ENCODE data around the gene MTERF4. TPM values are rescaled to one million over a fixed set of nuclear protein-coding genes. Genes with fewer than 3 reads are reported as not detected.

The MTERF4 gene
- total RNA-seq, 2 donors from 2014 or later: 33.2 to 42.5 TPM

- no peak for DNase-seq
- H3K4me1 Mint-ChIP-seq: no peaks in the 10 kb centered on the region
- H3K9me3 Mint-ChIP-seq: peaks cover 7% of the 10 kb centered on the region
- Histone ChIP-seq H3K9me3 (ENCODE audit: control insufficient read depth, low read length) (no peaks in the 10 kb centered on the region), H3K4me1 (ENCODE audit: control insufficient read depth, insufficient read depth, low read length) (no peaks in the 10 kb centered on the region), H3K27ac (ENCODE audit: low read depth, low read length) (no peak overlapping the region), H3K36me3 (ENCODE audit: control insufficient read depth, insufficient read depth, low read length) (no peaks in the 10 kb centered on the region), H3K4me3 (ENCODE audit: low read length) (no peak overlapping the region), H3K27me3 (ENCODE audit: control insufficient read depth, insufficient read depth, low read length, poor library complexity, severe bottlenecking) (peaks cover 19% of the 10 kb centered on the region), H3K9ac (ENCODE audit: extremely low read depth, low read length, poor library complexity, severe bottlenecking) (no peak overlapping the region)
- WGBS, 2 experiments (ENCODE audit: insufficient coverage in 1 of 2, insufficient read length in 1 of 2): 90 to 96% methylated on average over 14 to 30 of the region's 30 CpGs
- peaks cover 6% of the 10 kb centered on the region for H3K27me3 Mint-ChIP-seq (ENCODE audit: insufficient read depth)
- H3K36me3 Mint-ChIP-seq (ENCODE audit: low read depth): no peaks in the 10 kb centered on the region
- H3K4me3 Mint-ChIP-seq: no peak overlapping the region
- TF ChIP-seq CTCF (conservative IDR thresholded peaks at IDR 0.05): no peak
- no peak overlapping the region for H3K27ac Mint-ChIP-seq
Observed at GRCh38 chr2:241048149-241048948, 53.7 kb downstream of the MTERF4 start.

GRCh38 chr2:241047253-241048010 lies 54.7 kb downstream of the MTERF4 start:
- Mint-ChIP-seq H3K4me1 (no peaks in the 10 kb centered on the region), H3K4me3 (no peak overlapping the region), H3K27ac (no peak overlapping the region), H3K36me3 (ENCODE audit: low read depth) (no peaks in the 10 kb centered on the region), H3K27me3 (ENCODE audit: insufficient read depth) (peaks cover 8% of the 10 kb centered on the region), H3K9me3 (peaks cover 7% of the 10 kb centered on the region)
- Histone ChIP-seq H3K4me3 (ENCODE audit: low read length) (no peak overlapping the region), H3K27me3 (ENCODE audit: control insufficient read depth, insufficient read depth, low read length, poor library complexity, severe bottlenecking) (peaks cover 19% of the 10 kb centered on the region), H3K36me3 (ENCODE audit: control insufficient read depth, insufficient read depth, low read length) (no peaks in the 10 kb centered on the region), H3K9ac (ENCODE audit: extremely low read depth, low read length, poor library complexity, severe bottlenecking) (no peak overlapping the region), H3K27ac (ENCODE audit: low read depth, low read length) (no peak overlapping the region), H3K4me1 (ENCODE audit: control insufficient read depth, insufficient read depth, low read length) (no peaks in the 10 kb centered on the region), H3K9me3 (ENCODE audit: control insufficient read depth, low read length) (no peaks in the 10 kb centered on the region)
- no peak for DNase-seq
- WGBS, 2 experiments (ENCODE audit: insufficient coverage in 1 of 2, insufficient read length in 1 of 2): 73 to 78% methylated on average over 5 to 6 of the region's 6 CpGs
- no peak for TF ChIP-seq CTCF (conservative IDR thresholded peaks at IDR 0.05)

Other genes starting within 250 kb of the MTERF4 start
- gene AGXT, start 233.5 kb downstream of the MTERF4 start, total RNA-seq: under 1 TPM in 1 of 2 donors, not detected in 1; 0.31 TPM
- gene MAB21L4, start 206.1 kb downstream of the MTERF4 start, total RNA-seq: under 1 TPM in 1 of 2 donors, not detected in 1; 0.31 TPM
- not detected for gene CROCC2, start 196.0 kb downstream of the MTERF4 start, total RNA-seq
- gene SNED1, start 103.7 kb downstream of the MTERF4 start, total RNA-seq: 1 to 10 TPM in 1 of 2 donors, under 1 TPM in 1; 0.66 to 4.5 TPM
- 10 to 100 TPM; 76.5 to 94.5 TPM for gene PASK, start 47.2 kb upstream of the MTERF4 start, total RNA-seq
- 10 to 100 TPM; 48.5 to 52.7 TPM for gene PPP1R7, start 48.2 kb upstream of the MTERF4 start, total RNA-seq
- 1 to 10 TPM; 8.1 to 8.5 TPM for gene ANO7, start 86.4 kb upstream of the MTERF4 start, total RNA-seq
- gene HDLBP, start 213.4 kb upstream of the MTERF4 start, total RNA-seq: 100 to 1,000 TPM; 344 to 374 TPM
- 100 to 1,000 TPM; 365 to 380 TPM for gene SEPTIN2, start 213.6 kb upstream of the MTERF4 start, total RNA-seq

Data from endodermal cell (in vitro differentiated cells).